Stimulated activated CD8-positive, alpha-beta memory T cell treated with anti-CD3 and anti-CD28 coated beads, Interleukin-4, amount 100 ng/mL, for 1 hour (primary cell): ENCODE measurements around the gene RLF.

Experiments
- DNase-seq, 2 donors: peaks; one replicate each; pipeline ENCODE4 v3.0.0-alpha.2; 2020; ENCODE audit warnings: low read depth in 2 of 2, low spot score in 1 of 2

The RLF gene

GRCh38 chr1:40240390-40240789 lies 79.2 kb downstream of the RLF start:
- DNase-seq = no peak

GRCh38 chr1:40241362-40241761 lies 80.2 kb downstream of the RLF start:
- no peak for DNase-seq

GRCh38 chr1:40243351-40243750 lies 82.2 kb downstream of the RLF start:
- no peak for DNase-seq

- DNase-seq = no peak
Observed at GRCh38 chr1:40244138-40244744, 83.1 kb downstream of the RLF start.

- no peak for DNase-seq
Observed at GRCh38 chr1:40245686-40246085, 84.5 kb downstream of the RLF start.

GRCh38 chr1:40247655-40248054 lies 86.5 kb downstream of the RLF start, which contains the start of gene TMCO2:
TMCO2 (plus strand) TSS chr1:40247937; CDS start chr1:40247994, 57 bp downstream.
- DNase-seq = no peak

- no peak for DNase-seq
Observed at GRCh38 chr1:40248412-40248811, 87.2 kb downstream of the RLF start.

GRCh38 chr1:40251456-40251855 lies 90.3 kb downstream of the RLF start:
- no peak for DNase-seq

GRCh38 chr1:40252601-40253000 lies 91.4 kb downstream of the RLF start:
- DNase-seq = no peak

GRCh38 chr1:40255231-40255630 lies 94.0 kb downstream of the RLF start:
- DNase-seq = no peak

GRCh38 chr1:40256401-40257084 lies 95.4 kb downstream of the RLF start:
- DNase-seq = no peak

- no peak for DNase-seq
Observed at GRCh38 chr1:40257313-40257687, 96.1 kb downstream of the RLF start.

- DNase-seq = peak; percentile 79 to 93
Observed at GRCh38 chr1:40257688-40258444, 96.7 kb downstream of the RLF start, which contains the start of gene ZMPSTE24. ZMPSTE24 (plus strand) TSS chr1:40258236; CDS start chr1:40258272, 36 bp downstream.

- no peak for DNase-seq
Observed at GRCh38 chr1:40258445-40258769, 97.2 kb downstream of the RLF start.

- no peak for DNase-seq
Observed at GRCh38 chr1:40264354-40264781, 103.2 kb downstream of the RLF start.

- DNase-seq = no peak
Observed at GRCh38 chr1:40265298-40265697, 104.1 kb downstream of the RLF start.

- no peak for DNase-seq
Observed at GRCh38 chr1:40265919-40266318, 104.7 kb downstream of the RLF start.

- DNase-seq = no peak
Observed at GRCh38 chr1:40266786-40267535, 105.8 kb downstream of the RLF start.

GRCh38 chr1:40267767-40268187 lies 106.6 kb downstream of the RLF start:
- no peak for DNase-seq

- no peak for DNase-seq
Observed at GRCh38 chr1:40268211-40268610, 107.0 kb downstream of the RLF start.

- DNase-seq = no peak
Observed at GRCh38 chr1:40270152-40270834, 109.1 kb downstream of the RLF start.
